Uterus (tissue), 2 donors: ENCODE data around the gene SHB.

Experiments
- POLR2A ChIP-seq, 2 donors: fragments of 450-650 bp; IDR thresholded peaks; one replicate each; pipeline ENCODE4 v1.6.1; 2016; ENCODE audit warnings: antibody characterized with exemption in 2 of 2, mild to moderate bottlenecking in 1 of 2, moderate library complexity in 1 of 2
- TF ChIP-seq, protein P1 (sequence below), 4 experiments: fragments of 200-600 bp in 2 of 4; fragments of 450-650 bp in 2 of 4; sonication (generic) in 2 of 4; IDR thresholded peaks; one replicate each; pipeline ENCODE4 v1.5.1; 2016 to 2019; ENCODE audit warnings: antibody characterized with exemption in 4 of 4, mild to moderate bottlenecking in 2 of 4, moderate library complexity in 1 of 4

DNA sequence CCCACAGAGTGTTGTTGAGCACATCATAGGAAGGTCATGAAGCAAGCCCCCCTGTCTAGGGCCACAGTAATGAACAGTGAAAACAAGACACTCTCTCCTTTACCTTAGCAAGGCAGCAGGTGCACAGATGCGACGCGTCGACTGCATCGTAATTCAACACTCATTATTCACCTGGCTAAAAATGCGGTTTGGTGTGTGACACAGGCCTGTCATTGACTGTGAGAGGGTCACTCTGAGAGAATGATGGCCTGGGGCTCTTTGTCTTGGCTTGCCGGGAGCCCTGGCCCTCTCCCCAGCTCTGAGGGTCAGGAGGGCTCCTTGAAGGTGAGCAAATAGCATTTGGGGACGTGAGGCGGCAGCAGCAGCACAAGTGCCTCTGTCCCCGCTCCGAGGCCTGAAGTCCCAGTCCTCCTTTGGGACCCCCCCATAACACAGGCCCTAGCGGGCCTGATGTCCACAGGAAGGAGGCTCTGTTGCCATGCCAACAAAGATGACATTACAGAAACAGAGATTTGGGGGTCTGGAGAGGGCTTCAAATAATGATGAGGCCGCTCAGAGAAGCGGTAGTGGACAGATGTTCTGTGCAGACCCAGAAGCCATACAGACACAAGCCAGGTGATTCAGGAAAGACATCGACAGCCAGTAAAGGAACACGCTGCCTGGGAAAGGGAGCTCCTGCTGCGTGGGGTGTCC, 46.7 kb downstream of the SHB start:
- TF ChIP-seq, protein P1, sequence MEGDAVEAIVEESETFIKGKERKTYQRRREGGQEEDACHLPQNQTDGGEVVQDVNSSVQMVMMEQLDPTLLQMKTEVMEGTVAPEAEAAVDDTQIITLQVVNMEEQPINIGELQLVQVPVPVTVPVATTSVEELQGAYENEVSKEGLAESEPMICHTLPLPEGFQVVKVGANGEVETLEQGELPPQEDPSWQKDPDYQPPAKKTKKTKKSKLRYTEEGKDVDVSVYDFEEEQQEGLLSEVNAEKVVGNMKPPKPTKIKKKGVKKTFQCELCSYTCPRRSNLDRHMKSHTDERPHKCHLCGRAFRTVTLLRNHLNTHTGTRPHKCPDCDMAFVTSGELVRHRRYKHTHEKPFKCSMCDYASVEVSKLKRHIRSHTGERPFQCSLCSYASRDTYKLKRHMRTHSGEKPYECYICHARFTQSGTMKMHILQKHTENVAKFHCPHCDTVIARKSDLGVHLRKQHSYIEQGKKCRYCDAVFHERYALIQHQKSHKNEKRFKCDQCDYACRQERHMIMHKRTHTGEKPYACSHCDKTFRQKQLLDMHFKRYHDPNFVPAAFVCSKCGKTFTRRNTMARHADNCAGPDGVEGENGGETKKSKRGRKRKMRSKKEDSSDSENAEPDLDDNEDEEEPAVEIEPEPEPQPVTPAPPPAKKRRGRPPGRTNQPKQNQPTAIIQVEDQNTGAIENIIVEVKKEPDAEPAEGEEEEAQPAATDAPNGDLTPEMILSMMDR (IDR thresholded peaks at IDR 0.05) = no peak
- TF ChIP-seq POLR2A (IDR thresholded peaks at IDR 0.05) = no peak
